Activated CD8-positive, alpha-beta memory T cell treated with anti-CD3 and anti-CD28 coated beads for 4 hours (primary cell): ENCODE measurements around the gene MAST1.
"Not testable (repeated sequence)": the region's sequence is repeated elsewhere in the genome, so short reads cannot be mapped to it uniquely, and the experiment has no call there.

ENCODE experiments used
- DNase-seq, 2 donors: peaks; one replicate each; pipeline ENCODE4 v3.0.0-alpha.2; 2020; ENCODE audit warnings: low read depth in 2 of 2

The MAST1 gene

DNA sequence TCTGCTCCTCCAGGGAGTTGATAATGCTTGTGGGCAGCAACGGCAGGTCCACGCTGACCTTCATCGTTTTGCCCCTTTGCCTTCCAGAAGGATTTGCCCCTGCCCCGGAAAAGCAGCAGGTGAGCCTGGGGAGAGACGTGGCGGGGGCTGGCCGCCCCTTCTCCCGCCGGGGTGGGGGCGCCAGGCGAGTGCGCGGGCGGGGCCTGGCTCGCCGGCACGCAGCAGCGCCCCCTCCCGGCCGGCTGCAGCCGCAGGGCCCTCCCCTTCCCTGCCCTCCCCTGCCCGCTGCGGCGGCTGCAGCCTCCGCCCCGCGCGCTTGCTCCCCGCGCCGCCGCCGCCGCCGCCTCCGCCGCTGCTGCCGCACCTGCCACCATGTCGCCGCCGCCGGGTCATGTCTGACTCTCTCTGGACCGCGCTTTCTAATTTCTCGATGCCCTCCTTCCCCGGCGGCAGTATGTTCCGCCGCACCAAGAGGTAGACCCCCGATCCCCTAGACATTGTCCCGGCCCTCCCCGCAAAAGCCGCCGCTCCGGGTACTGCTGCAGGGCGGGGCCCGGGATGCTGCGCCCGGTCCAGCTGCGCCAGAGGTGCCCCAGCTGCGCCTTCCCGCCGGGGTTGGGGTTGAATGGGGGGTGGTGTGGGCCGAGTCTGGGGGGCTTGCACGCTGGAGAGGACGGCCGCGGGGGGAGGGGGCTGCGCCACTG is at the start of gene MAST1:
Gene MAST1, plus strand, starts transcription at position 334 of the 704 bp plus-strand sequence. Its CDS starts 58 bp downstream, at position 392.
- no peak for DNase-seq

- DNase-seq = no peak
These were observed 49.6 kb upstream of the MAST1 start for GRCh38 chr19:12788682-12789097.

GRCh38 chr19:12789098-12789903 is 49.0 kb upstream of the MAST1 start:
- no peak for DNase-seq

DNA sequence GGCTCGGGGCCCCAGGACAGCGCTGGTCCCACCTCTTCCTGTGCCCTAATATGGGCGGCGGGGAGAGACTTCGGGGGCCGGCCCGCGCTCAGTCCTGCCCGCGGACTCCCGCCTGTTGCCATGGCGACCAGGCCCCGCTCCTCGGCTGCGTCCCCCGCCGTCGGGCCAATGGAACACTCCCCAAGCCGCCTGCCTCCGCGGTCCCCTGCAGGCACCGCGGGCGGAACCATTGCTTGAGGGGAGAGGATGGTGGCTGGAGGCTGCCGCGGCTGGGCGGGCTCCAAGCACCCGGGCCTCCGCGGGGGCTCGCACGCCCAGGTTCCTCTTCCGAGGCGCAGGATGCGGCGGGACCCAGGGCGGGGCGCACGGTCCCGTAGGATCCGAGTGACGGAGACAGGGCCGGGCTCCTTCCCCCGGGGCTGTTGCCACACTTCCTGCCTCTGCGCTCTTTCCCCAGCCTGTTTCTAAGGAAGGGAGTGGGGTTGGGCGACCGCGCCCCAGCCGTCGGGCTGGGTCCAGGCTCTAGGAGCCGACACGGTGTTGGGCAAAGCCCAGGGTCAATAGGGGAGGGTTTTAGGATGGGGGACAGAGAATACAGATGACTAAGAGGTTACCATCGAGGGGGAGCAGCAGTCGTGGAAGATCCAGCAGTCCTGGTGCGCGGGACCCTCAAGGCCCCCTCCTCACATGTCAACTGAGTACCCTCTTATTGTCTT is 48.3 kb upstream of the MAST1 start:
- DNase-seq = peak; percentile 79 to 82

- DNase-seq = no peak
These were observed 47.5 kb upstream of the MAST1 start for GRCh38 chr19:12790628-12791344.

DNA sequence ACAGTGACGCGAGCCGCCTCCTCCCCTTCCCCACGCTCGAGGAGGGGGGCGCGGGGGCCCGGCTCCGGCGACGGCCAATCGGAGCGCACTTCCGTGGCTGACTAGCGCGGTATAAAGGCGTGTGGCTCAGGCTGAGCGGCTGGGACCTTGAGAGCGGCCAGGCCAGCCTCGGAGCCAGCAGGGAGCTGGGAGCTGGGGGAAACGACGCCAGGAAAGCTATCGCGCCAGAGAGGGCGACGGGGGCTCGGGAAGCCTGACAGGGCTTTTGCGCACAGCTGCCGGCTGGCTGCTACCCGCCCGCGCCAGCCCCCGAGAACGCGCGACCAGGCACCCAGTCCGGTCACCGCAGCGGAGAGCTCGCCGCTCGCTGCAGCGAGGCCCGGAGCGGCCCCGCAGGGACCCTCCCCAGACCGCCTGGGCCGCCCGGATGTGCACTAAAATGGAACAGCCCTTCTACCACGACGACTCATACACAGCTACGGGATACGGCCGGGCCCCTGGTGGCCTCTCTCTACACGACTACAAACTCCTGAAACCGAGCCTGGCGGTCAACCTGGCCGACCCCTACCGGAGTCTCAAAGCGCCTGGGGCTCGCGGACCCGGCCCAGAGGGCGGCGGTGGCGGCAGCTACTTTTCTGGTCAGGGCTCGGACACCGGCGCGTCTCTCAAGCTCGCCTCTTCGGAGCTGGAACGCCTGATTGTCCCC is 46.8 kb upstream of the MAST1 start, which contains the start of gene JUNB:
Gene JUNB, plus strand, starts transcription at position 142 of the 706 bp plus-strand sequence. Its CDS starts 286 bp downstream, at position 428.
- peak; percentile 95 to 96 for DNase-seq

GRCh38 chr19:12792051-12792852 is 46.1 kb upstream of the MAST1 start:
- peak; percentile 66 to 74 for DNase-seq

DNA sequence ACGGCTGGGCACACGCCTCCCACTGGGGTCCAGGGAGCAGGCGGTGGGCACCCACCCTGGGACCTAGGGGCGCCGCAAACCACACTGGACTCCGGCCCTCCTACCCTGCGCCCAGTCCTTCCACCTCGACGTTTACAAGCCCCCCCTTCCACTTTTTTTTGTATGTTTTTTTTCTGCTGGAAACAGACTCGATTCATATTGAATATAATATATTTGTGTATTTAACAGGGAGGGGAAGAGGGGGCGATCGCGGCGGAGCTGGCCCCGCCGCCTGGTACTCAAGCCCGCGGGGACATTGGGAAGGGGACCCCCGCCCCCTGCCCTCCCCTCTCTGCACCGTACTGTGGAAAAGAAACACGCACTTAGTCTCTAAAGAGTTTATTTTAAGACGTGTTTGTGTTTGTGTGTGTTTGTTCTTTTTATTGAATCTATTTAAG is 45.4 kb upstream of the MAST1 start:
- no peak for DNase-seq

- peak; percentile 89 for DNase-seq
These were observed 44.8 kb upstream of the MAST1 start for GRCh38 chr19:12793290-12794195.

DNA sequence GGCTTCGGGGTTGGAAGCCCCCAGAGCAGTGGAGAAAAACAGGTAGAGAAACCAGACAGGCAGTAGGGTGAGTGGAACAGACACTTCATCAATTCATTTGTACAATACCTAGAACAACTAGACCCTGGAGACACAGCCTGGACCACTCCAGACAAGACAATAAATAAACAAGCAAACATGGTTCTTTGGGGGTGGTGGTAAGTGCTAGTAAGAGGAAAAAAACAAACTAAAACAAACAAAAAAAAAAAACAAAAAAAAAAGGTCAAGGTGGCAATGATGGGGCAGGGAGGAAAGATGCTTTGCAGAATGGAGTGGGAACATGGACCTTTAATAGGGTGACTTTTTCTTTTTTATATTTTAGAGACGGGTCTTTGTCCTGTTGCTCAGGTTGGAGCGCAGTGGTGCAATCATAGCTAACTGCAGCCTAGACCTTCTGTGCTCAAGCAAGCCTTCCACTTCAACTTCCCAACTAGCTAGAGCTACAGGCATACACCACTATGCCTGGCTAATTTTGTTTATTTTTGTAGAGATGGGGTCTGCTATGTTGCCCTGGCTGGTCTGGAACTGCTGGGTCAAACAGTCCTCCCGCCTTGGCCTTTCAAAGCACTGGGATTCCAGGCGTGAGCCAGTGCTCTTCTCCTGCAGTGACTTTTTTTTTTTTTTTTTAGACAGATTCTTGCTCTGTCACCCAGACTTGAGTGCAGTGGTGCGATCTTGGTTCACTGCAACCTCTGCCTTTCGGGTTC is 43.9 kb upstream of the MAST1 start:
- no peak for DNase-seq

GRCh38 chr19:12794971-12795381 is 43.3 kb upstream of the MAST1 start:
- DNase-seq = no peak

DNA sequence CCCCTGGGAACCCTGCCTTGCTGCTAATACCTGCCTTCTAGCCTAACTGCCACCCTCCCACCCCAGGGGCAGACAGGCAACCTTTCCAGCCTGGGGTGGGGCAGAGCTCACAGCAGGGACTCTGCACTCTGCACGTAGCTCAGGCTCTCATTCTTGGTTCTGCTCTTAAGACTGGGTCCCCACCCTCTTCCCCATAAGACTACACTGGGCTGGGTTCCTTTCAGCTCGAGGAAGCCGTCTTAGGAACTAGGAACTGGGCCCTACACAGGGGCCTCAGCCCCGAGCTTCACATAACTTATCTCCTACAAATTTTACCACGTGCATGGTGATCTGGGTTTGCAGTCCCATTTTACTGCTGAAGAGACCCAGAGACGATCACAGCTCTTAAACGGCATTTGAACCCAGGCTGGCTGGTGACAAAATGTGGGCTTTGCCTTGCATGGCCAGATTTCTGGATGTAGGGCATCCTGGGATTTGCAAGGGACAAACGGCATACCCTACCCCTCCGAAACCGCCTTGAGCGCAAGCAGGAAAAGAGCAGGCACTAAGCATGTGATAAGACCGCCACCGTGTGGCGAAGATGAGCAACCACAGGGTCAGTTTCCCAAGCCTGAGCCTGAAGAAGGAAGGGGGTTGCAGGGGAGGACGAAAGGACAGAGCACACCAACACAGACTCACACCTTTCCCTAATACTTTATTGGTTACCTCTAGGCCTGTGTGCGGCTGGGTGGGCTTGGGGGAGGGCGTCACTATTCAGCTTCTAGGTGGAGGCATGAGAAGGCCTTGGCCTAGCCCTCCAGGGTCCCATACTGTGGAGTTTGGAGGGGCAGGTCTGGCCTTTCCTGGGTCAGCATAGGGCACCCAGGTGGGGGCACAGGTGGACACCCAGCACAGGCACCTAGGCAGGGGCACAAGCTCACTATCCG is 41.9 kb upstream of the MAST1 start:
- no peak for DNase-seq

GRCh38 chr19:12797141-12797587 is 41.2 kb upstream of the MAST1 start:
- DNase-seq = no peak

- not testable (repeated sequence) for DNase-seq
These were observed 40.7 kb upstream of the MAST1 start for GRCh38 chr19:12797607-12798006.

DNA sequence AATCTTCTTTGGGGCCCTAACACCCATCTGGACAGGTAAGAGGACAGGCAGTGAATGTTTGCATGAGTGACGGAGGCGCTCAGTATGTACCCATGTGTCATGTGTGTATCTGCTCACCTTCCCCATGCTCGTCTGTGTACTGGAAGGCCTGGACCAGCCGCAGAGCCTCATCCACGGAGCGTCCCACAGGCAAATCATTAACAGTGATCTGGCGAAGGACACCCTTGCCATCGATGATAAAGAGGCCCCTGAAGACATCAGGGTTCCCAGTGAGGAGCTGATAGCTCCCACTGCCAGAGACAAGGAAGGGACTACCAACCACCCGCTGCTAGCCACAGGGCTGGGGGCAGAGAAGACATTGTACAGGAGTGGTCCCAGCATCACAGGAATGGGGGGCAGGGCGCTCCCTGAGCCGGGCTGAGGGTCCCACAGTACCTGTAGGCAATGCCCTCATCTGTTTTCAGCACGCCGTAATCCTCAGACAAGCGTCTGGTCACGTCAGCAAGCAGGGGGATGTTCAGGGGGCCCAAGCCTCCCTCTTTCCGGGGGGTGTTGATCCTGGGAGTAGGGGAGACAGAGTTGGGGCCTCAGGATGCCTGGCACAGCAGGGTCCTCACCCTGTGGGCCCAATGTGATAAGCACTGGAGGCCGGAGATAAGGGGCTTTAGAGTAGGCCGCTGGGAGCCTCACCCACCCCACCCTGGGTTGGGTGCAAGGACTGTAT is 38.4 kb upstream of the MAST1 start:
- no peak for DNase-seq

- no peak for DNase-seq
These were observed 37.9 kb upstream of the MAST1 start for GRCh38 chr19:12800466-12800770.
